ENCODE measurements around the gene CHD5.

DNA sequence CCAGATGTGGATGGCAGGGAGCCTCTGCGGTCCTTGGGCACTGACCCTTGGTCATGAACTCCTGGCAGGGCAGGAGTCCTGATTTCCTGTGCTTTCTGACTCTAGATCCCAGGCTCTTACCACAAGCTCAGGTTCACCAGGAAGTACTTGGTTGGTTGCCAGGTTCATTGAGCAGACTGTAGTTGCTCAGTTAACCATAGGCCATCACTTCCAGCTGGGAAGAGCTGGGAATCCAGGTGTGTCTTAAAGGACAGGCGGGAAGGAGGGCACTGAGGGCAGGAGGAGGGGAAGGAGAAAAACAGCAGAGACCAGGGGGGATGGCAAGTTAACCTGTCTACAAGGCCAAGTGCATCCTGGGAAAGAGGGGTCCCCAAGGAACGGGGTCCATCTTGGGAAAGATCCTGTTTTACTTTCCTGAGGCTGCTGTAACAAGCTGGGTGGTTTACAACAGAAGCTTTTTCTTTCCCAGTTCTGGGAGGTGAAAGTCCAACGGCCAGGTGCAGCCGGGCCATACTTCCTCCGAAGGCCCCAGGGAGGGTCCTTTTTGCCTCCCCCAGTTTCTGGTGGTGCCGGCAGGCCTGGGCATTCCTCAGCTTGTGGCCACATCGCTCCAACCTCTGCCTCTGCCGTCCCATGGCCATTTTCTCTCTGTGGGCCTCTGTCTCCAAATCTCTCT is 122.8 kb downstream of the CHD5 start:
- TF ChIP-seq POLR2A (IDR thresholded peaks at IDR 0.05; ENCODE audit: low read depth, low read length) (no peak), SPI1 (IDR thresholded peaks at IDR 0.05; ENCODE audit: low read depth, low read length) (no peak), POLR2AphosphoS5 (IDR thresholded peaks at IDR 0.05; ENCODE audit: low read depth, low read length) (no peak), TAF1 (IDR thresholded peaks at IDR 0.05; ENCODE audit: low read depth, low read length) (no peak)

Data from GM12891 (cell line).